H1 (cell line): ENCODE results near the gene GATB. TPM values are rescaled to one million over a fixed set of nuclear protein-coding genes. Genes with fewer than 3 reads are reported as not detected.

Experiments used
- CTCF ChIA-PET: fragments of 300-600 bp; sonication (Branson Sonifier 250); formaldehyde crosslinking; loops from one replicate; lab custom pipeline; 2021; ENCODE audit not compliant: partially characterized antibody; lab: Charles Lee
- POLR2A ChIA-PET: fragments of 300-600 bp; sonication (Branson Sonifier 250); formaldehyde crosslinking; loops from one replicate; lab custom pipeline; 2021; ENCODE audit warnings: inconsistent platforms; ENCODE audit not compliant: partially characterized antibody; lab: Charles Lee
- DNase-seq, 2 experiments: peaks; one replicate each; pipeline versions ENCODE4 v3.0.0 to v3.0.0-alpha.2; 2010 to 2022; ENCODE audit warnings: low spot score in 2 of 2, low read depth in 1 of 2, mixed read lengths in 1 of 2
- FAIRE-seq: peaks from 2 replicates; lab custom pipeline; 2011; peaks lifted over from hg19 to GRCh38; lab: Jason Lieb, UNC
- H2AFZ ChIP-seq: 2 replicates; pipeline ENCODE4 v1.8.1; 2012; ENCODE audit warnings: low read length, inconsistent platforms
- H2AK5ac ChIP-seq: 2 replicates; pipeline ENCODE4 v1.6.1; 2013; ENCODE audit warnings: low read depth, low read length
- H2BK120ac ChIP-seq: replicated peaks from 2 replicates; pipeline ENCODE3; 2013; ENCODE audit warnings: low read depth, low read length, inconsistent platforms
- H2BK12ac ChIP-seq: 2 replicates; pipeline ENCODE4 v1.6.1; 2013; ENCODE audit warnings: low read depth, low read length
- H2BK15ac ChIP-seq: 2 replicates; pipeline ENCODE4 v1.6.1; 2013; ENCODE audit warnings: low read length
- H2BK20ac ChIP-seq: 2 replicates; pipeline ENCODE4 v1.6.1; 2013; ENCODE audit warnings: low read length
- H2BK5ac ChIP-seq: 2 replicates; pipeline ENCODE4 v1.6.1; 2013; ENCODE audit warnings: low read depth, low read length
- H3K14ac ChIP-seq: 2 replicates; pipeline ENCODE4 v1.6.1; 2013; ENCODE audit warnings: inconsistent platforms; ENCODE audit not compliant: insufficient read length
- H3K18ac ChIP-seq: 2 replicates; pipeline ENCODE4 v1.6.1; 2013; ENCODE audit warnings: low read length; ENCODE audit errors: extremely low read depth
- H3K23ac ChIP-seq: 2 replicates; pipeline ENCODE4 v1.6.1; 2013; ENCODE audit warnings: inconsistent platforms; ENCODE audit not compliant: insufficient read length
- H3K23me2 ChIP-seq: 2 replicates; pipeline ENCODE4 v1.6.1; 2013; ENCODE audit warnings: low read depth, low read length
- H3K27ac ChIP-seq: 2 replicates; pipeline ENCODE4 v1.6.1; 2011; ENCODE audit warnings: low read depth, low read length, inconsistent platforms
- H3K27me3 ChIP-seq, 4 experiments: replicated peaks in 1 of 4; 1 replicate in 1 of 4; 2 replicates in 3 of 4; pipeline versions ENCODE4 v1.6.1 to v1.8.1; 2011 to 2013; ENCODE audit warnings: low read length in 3 of 4, mild to moderate bottlenecking in 3 of 4, inconsistent platforms in 2 of 4, mixed read lengths in 2 of 4, moderate library complexity in 1 of 4; ENCODE audit not compliant: control insufficient read depth in 3 of 4, insufficient read depth in 3 of 4; ENCODE audit errors: extremely low read depth in 1 of 4
- H3K36me3 ChIP-seq, 4 experiments: 2 replicates each; pipeline versions ENCODE4 v1.6.1 to v1.8.1; 2011 to 2013; ENCODE audit warnings: mild to moderate bottlenecking in 4 of 4, low read length in 3 of 4, moderate library complexity in 2 of 4, control low read depth in 1 of 4, inconsistent platforms in 1 of 4; ENCODE audit not compliant: insufficient read depth in 4 of 4, control insufficient read depth in 2 of 4
- H3K4ac ChIP-seq: replicated peaks from 2 replicates; pipeline ENCODE3; 2013; ENCODE audit warnings: low read length, low read depth, mixed read lengths, inconsistent platforms; ENCODE audit not compliant: insufficient read length
- H3K4me1 ChIP-seq, 4 experiments: replicated peaks in 1 of 4; 1 replicate in 1 of 4; 2 replicates in 3 of 4; pipeline versions ENCODE4 v1.6.1 to v1.8.1; 2011 to 2013; ENCODE audit warnings: low read length in 3 of 4, inconsistent platforms in 2 of 4, mixed read lengths in 1 of 4; ENCODE audit not compliant: insufficient read depth in 4 of 4, control insufficient read depth in 3 of 4
- H3K4me2 ChIP-seq, 2 experiments: 2 replicates each; pipeline versions ENCODE4 v1.6.1 to v1.8.1; 2011 to 2013; ENCODE audit warnings: low read depth in 2 of 2, low read length in 2 of 2, control low read depth in 1 of 2, inconsistent platforms in 1 of 2, mild to moderate bottlenecking in 1 of 2; ENCODE audit not compliant: insufficient read depth in 1 of 2
- H3K4me3 ChIP-seq, 4 experiments: fragments of 200-600, 300-600 bp in 1 of 4; sonication (generic), shearing (Covaris generic), sonication (Bioruptor Twin) in 1 of 4; 2 replicates each; pipeline versions ENCODE4 v1.5.1 to v1.8.1; 2011 to 2016; ENCODE audit warnings: low read length in 4 of 4, low read depth in 3 of 4, control low read depth in 2 of 4, inconsistent platforms in 2 of 4, mild to moderate bottlenecking in 2 of 4, mixed read lengths in 1 of 4, moderate library complexity in 1 of 4; ENCODE audit not compliant: insufficient read depth in 2 of 4; ENCODE audit errors: extremely low read depth in 1 of 4
- H3K56ac ChIP-seq: replicated peaks from 2 replicates; pipeline ENCODE3; 2013; ENCODE audit warnings: low read depth, mild to moderate bottlenecking, mixed read lengths, low read length, inconsistent platforms; ENCODE audit not compliant: insufficient read length
- H3K79me1 ChIP-seq: 2 replicates; pipeline ENCODE4 v1.6.1; 2013; ENCODE audit warnings: low read depth, low read length, control low read depth
- H3K79me2 ChIP-seq, 2 experiments: 2 replicates each; pipeline versions ENCODE4 v1.6.1 to v1.8.1; 2012 to 2013; ENCODE audit warnings: low read length in 2 of 2, mild to moderate bottlenecking in 2 of 2, inconsistent platforms in 1 of 2; ENCODE audit not compliant: insufficient read depth in 2 of 2, control insufficient read depth in 1 of 2
- H3K9ac ChIP-seq, 4 experiments: replicated peaks in 1 of 4; 1 replicate in 1 of 4; 2 replicates in 3 of 4; pipeline versions ENCODE4 v1.6.1 to v1.8.1; 2011 to 2013; ENCODE audit warnings: low read depth in 3 of 4, low read length in 3 of 4, control low read depth in 2 of 4, mild to moderate bottlenecking in 2 of 4, moderate library complexity in 2 of 4, inconsistent platforms in 1 of 4; ENCODE audit errors: extremely low read depth in 1 of 4
- H3K9me3 ChIP-seq, 2 experiments: 2 replicates each; pipeline versions ENCODE4 v1.6.1 to v1.8.1; 2012 to 2013; ENCODE audit warnings: mild to moderate bottlenecking in 2 of 2, moderate library complexity in 2 of 2, control low read depth in 1 of 2, inconsistent platforms in 1 of 2, low read depth in 1 of 2, low read length in 1 of 2, mixed read lengths in 1 of 2; ENCODE audit not compliant: insufficient read depth in 2 of 2
- H4K20me1 ChIP-seq, 2 experiments: replicated peaks in 1 of 2; 2 replicates each; pipeline versions ENCODE3 to v1.8.1; 2011 to 2013; ENCODE audit warnings: inconsistent platforms in 2 of 2, low read length in 2 of 2, mild to moderate bottlenecking in 1 of 2; ENCODE audit not compliant: insufficient read depth in 2 of 2, control insufficient read depth in 1 of 2
- H4K5ac ChIP-seq: 2 replicates; pipeline ENCODE4 v1.6.1; 2013; ENCODE audit warnings: low read length, low read depth, mixed read lengths, inconsistent platforms; ENCODE audit not compliant: insufficient read length
- H4K8ac ChIP-seq: 2 replicates; pipeline ENCODE4 v1.8.0; 2013; ENCODE audit warnings: mild to moderate bottlenecking, moderate library complexity, low read length, inconsistent platforms; ENCODE audit not compliant: insufficient read depth; ENCODE audit errors: extremely low read depth
- H4K91ac ChIP-seq: replicated peaks from 2 replicates; pipeline ENCODE3; 2013; ENCODE audit warnings: low read length, mixed read lengths, inconsistent platforms; ENCODE audit not compliant: insufficient read length
- WGBS, 2 experiments: shearing (Covaris generic) in 1 of 2; methylation state at CpG; one replicate each; pipeline versions ENCODE4 v1.1.6 to v1.1.7; 2013 to 2015; ENCODE audit warnings: low lambda C conversion rate in 2 of 2, mixed read lengths in 2 of 2, inconsistent platforms in 1 of 2, low coverage in 1 of 2, missing lambda C conversion rate in 1 of 2; ENCODE audit not compliant: insufficient replicate concordance in 2 of 2, insufficient coverage in 1 of 2, insufficient read length in 1 of 2; ENCODE audit errors: extremely low coverage in 1 of 2, missing lambda C conversion rate in 1 of 2; 5-methylcytosine and 5-hydroxymethylcytosine counted together
- polyA plus RNA-seq, 7 experiments: library from polyadenylated mRNA; depleted of rRNA in 3 of 7; stranded (reverse) in 5 of 7; unstranded in 2 of 7; fragments of >200 nt in 5 of 7; fragments of 200-250 nt in 2 of 7; gene quantifications; 1 replicate in 5 of 7; 2 replicates in 1 of 7; 4 replicates in 1 of 7; pipeline versions ENCODE4 v1.2.1 to v1.2.3, GENCODE V29; 2011 to 2013; ENCODE audit warnings: missing spikeins in 2 of 7, mixed read lengths in 2 of 7
- total RNA-seq: library from RNA; stranded (reverse); fragmentation: NEBNext Ultra II Directional; extraction: Animal tissue kit (Norgen Biotek cat#: 25700); gene quantifications from 2 replicates; pipeline ENCODE4 v1.2.1, GENCODE V29; 2021

GATB gene
- total and polyA plus RNA-seq, 2 of the 8 experiments (the other 6 are each of a cell fraction or from before 2014, with no cell fraction given) = 15.3 to 18.0 TPM

DNA sequence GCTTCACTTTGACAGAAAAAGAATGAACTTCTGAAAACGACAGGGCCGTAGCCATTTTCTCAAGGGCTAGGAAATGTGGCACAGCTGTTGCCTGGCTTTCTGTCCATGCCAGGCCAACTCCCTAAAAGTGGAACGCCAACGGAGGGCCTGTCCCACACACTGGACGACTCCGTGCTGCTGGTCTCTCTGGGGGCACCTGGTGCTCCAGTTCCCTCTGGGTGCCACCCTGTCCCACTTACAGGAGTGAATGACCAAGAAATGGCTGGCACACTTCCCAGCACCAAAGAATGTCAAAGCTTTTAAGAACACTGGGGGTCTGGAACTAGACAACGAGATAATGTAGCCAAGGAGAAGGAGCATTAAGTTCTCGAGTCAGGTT, 40.9 kb downstream of the GATB start:
- H2BK120ac ChIP-seq = no peak overlapping the region
- H3K18ac ChIP-seq = no peak overlapping the region; the same call in 1 of the 2 replicates
- H3K23me2 ChIP-seq = no peaks in the 10 kb centered on the region
- H3K79me2 ChIP-seq = no peaks in the 10 kb centered on the region
- no peak overlapping the region for H2BK5ac ChIP-seq
- CTCF ChIA-PET = no interaction called here
- no peak overlapping the region for H2AK5ac ChIP-seq
- WGBS, 2 experiments = 94% methylated on average over 8 of the region's 8 CpGs; no CpG with 5 or more reads in 1 of the 2 experiments
- peaks cover 0 to 5% (median 3%) of the 10 kb centered on the region in 4 experiments; a peak in 4 of 7 replicates for H3K4me1 ChIP-seq
- no peak overlapping the region for H3K23ac ChIP-seq
- H3K9ac ChIP-seq = no peak overlapping the region
- H3K27me3 ChIP-seq = no peaks in the 10 kb centered on the region
- H3K4me2 ChIP-seq = no peak overlapping the region
- DNase-seq (no peak), FAIRE-seq (no peak)
- no peak overlapping the region for H3K14ac ChIP-seq
- no peak overlapping the region for H4K8ac ChIP-seq
- 0 out of 8 replicates have a peak, but pooled peaks cover 0 to 4% (median 0%) of the 10 kb centered on the region in 4 experiments for H3K36me3 ChIP-seq
- POLR2A ChIA-PET = no interaction called here
- no peaks in the 10 kb centered on the region for H4K20me1 ChIP-seq
- no peaks in the 10 kb centered on the region for H3K9me3 ChIP-seq
- H2BK15ac ChIP-seq = no peak overlapping the region
- no peak overlapping the region for H2BK20ac ChIP-seq
- H3K79me1 ChIP-seq = no peaks in the 10 kb centered on the region
- H2BK12ac ChIP-seq = no peak overlapping the region
- H4K5ac ChIP-seq = no peak overlapping the region
- no peak overlapping the region for H2AFZ ChIP-seq
- no peak overlapping the region for H3K27ac ChIP-seq
- no peak overlapping the region for H3K56ac ChIP-seq
- no peak overlapping the region for H3K4ac ChIP-seq
- H3K4me3 ChIP-seq = no peak overlapping the region
- no peak overlapping the region for H4K91ac ChIP-seq
